22Rv1 (cell line): ENCODE measurements around the gene KCNQ1.

Source experiments
- ZFX ChIP-seq: fragments of 450-650 bp; IDR thresholded peaks from 2 replicates; pipeline ENCODE4 v1.6.1; 2017; ENCODE audit warnings: antibody characterized with exemption, borderline replicate concordance
- TF ChIP-seq, protein P1 (sequence below): fragments of 450-650 bp; IDR thresholded peaks from 2 replicates; pipeline ENCODE4 v1.5.1; 2017; ENCODE audit warnings: mild to moderate bottlenecking

DNA sequence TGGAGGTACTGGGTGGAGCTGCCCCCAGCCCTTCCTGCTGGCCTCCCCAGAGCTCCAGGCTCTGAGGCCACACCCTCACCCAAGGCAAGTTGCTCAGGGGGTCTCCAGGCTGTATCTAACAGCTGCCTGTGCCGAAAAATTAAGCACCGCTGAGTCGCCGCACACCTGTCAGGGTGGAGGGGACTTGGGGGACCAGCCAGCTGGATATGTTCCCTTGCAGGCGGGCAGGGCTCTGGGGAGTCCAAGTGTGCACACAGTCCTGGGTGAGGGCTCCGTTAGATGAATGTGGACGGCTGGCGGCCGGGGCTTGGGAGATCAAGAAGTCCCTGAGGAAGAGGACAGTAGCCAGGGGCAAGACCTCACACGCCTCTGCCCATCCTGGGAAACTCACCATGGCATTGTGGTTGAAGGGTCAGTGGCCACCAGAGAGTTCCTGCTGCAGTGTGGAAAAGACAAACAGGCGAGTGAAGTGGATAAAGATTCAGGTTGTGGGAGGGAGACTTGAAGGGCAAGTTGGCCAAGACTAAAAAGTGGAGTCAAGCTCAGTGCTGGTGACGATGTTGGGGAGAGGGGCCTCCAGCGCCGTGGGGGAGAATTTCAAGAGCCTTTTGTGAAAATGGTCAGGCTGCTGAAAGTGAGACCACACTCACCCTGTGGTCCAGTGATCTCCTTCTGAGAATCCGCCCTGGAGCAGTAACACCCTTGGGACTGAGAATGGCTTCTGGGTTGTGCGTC is 371.1 kb downstream of the KCNQ1 start:
- TF ChIP-seq, protein P1, sequence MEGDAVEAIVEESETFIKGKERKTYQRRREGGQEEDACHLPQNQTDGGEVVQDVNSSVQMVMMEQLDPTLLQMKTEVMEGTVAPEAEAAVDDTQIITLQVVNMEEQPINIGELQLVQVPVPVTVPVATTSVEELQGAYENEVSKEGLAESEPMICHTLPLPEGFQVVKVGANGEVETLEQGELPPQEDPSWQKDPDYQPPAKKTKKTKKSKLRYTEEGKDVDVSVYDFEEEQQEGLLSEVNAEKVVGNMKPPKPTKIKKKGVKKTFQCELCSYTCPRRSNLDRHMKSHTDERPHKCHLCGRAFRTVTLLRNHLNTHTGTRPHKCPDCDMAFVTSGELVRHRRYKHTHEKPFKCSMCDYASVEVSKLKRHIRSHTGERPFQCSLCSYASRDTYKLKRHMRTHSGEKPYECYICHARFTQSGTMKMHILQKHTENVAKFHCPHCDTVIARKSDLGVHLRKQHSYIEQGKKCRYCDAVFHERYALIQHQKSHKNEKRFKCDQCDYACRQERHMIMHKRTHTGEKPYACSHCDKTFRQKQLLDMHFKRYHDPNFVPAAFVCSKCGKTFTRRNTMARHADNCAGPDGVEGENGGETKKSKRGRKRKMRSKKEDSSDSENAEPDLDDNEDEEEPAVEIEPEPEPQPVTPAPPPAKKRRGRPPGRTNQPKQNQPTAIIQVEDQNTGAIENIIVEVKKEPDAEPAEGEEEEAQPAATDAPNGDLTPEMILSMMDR: no peak
- TF ChIP-seq ZFX: no peak
